ENCODE measurements around the gene PXN. TPM values are rescaled to one million over a fixed set of nuclear protein-coding genes. Genes with fewer than 3 reads are reported as not detected.

The PXN gene
- total and polyA plus RNA-seq, 10 of the 15 experiments (the other 5 are each of a cell fraction or from before 2014, with no cell fraction given) = 1.0 to 32.0 (median 11.5) TPM

GRCh38 chr12:120222288-120222832 lies 43.2 kb downstream of the PXN start:
- H4K20me1 ChIP-seq (ENCODE audit: control insufficient read depth, insufficient read depth) = no peaks in the 10 kb centered on the region
- ChIA-PET POLR2A (no interaction called here), RAD21 (ENCODE audit: unreplicated experiment) (interaction anchor here (0.7 to 1.2 kb wide), 2 partner anchors 43 to 65 kb away, joined by 3 to 4 read pairs; partner anchors contain the start of gene PXN), CTCF (interaction anchor here (0.6 to 1.8 kb wide), 3 partner anchors 10 to 120 kb away, joined by 3 to 4 read pairs (median 3); no protein-coding TSS in a partner anchor), SMC1A (ENCODE audit: uncharacterized antibody, unreplicated experiment) (interaction anchor here (1.2 to 1.8 kb wide), 2 partner anchors 10 to 18 kb away, joined by 3 to 4 read pairs; no protein-coding TSS in a partner anchor)
- no peak overlapping the region for H3K27ac ChIP-seq (ENCODE audit: control insufficient read depth, insufficient read depth)
- no peak overlapping the region for H3K4me3 ChIP-seq
- H3K9ac ChIP-seq (ENCODE audit: control insufficient read depth, insufficient read depth, low read length) = no peak overlapping the region
- WGBS (ENCODE audit: insufficient coverage, insufficient replicate concordance, low lambda C conversion rate, missing lambda C conversion rate) = 52% methylated on average over 12 of the region's 12 CpGs
- intact Hi-C loops (cut with micrococcal nuclease; ENCODE audit: unreplicated experiment) (no loop called here), in situ Hi-C loops (cut with MboI) (loop anchor here (10.0 kb wide), 1 partner anchor 52 kb away; no protein-coding TSS in a partner anchor)
- no peak for ATAC-seq
- H3K27me3 ChIP-seq (replicated peaks in 1 of 2; ENCODE audit: control insufficient read depth in 2 of 2, insufficient read depth in 2 of 2, low read length in 1 of 2) = no peaks in the 10 kb centered on the region
- TF ChIP-seq GABPA (IDR thresholded peaks at IDR 0.05; ENCODE audit: low read depth) (no peak), IRF4 (IDR thresholded peaks at IDR 0.05; ENCODE audit: low read depth, low read length) (no peak), DPF2 (IDR thresholded peaks at IDR 0.05) (no peak), SMARCA5 (IDR thresholded peaks at IDR 0.05) (no peak)
- FAIRE-seq = no peak
- H3K36me3 ChIP-seq (ENCODE audit: control insufficient read depth in 2 of 2, insufficient read depth in 2 of 2, low read length in 1 of 2) = no peaks in the 10 kb centered on the region
- H3K4me1 ChIP-seq (ENCODE audit: control insufficient read depth, insufficient read depth, low read length) = peaks cover 18% of the 10 kb centered on the region; the same call in 1 of the 2 replicates
- no TSS peak for BruUV-seq (replicated peaks)
- no peaks in the 10 kb centered on the region for H3K9me3 ChIP-seq (replicated peaks; ENCODE audit: control insufficient read depth, insufficient read depth, low read length)
- H3K4me2 ChIP-seq (ENCODE audit: control insufficient read depth, insufficient read depth) = no peak overlapping the region
- no peaks in the 10 kb centered on the region for H3K79me2 ChIP-seq (ENCODE audit: control insufficient read depth, insufficient read depth, low read length)
- DNase-seq (ENCODE audit: low read depth, low spot score) = no peak
- H2AFZ ChIP-seq (ENCODE audit: control insufficient read depth, low read depth, low read length) = no peak overlapping the region

- peaks cover 18% of the 10 kb centered on the region; the same call in 1 of the 2 replicates for H3K4me1 ChIP-seq (ENCODE audit: control insufficient read depth, insufficient read depth, low read length)
- H3K27me3 ChIP-seq (replicated peaks in 1 of 2; ENCODE audit: control insufficient read depth in 2 of 2, insufficient read depth in 2 of 2, low read length in 1 of 2) = no peaks in the 10 kb centered on the region
- intact Hi-C loops (cut with micrococcal nuclease; ENCODE audit: unreplicated experiment) = no loop called here
- H4K20me1 ChIP-seq (ENCODE audit: control insufficient read depth, insufficient read depth) = no peaks in the 10 kb centered on the region
- no TSS peak for BruUV-seq (replicated peaks)
- WGBS (ENCODE audit: insufficient coverage, insufficient replicate concordance, low lambda C conversion rate, missing lambda C conversion rate) = 80% methylated on average over 13 of the region's 13 CpGs
- DNase-seq (ENCODE audit: low read depth, low spot score) = no peak
- in situ Hi-C loops (cut with MboI) = loop anchor here (10.0 kb wide), 1 partner anchor 53 kb away; no protein-coding TSS in a partner anchor
- TF ChIP-seq RAD21 (IDR thresholded peaks at IDR 0.05; ENCODE audit: insufficient read depth, low read depth, low read length) (no peak), CTCF (IDR thresholded peaks at IDR 0.05 in 2 of 3, conservative IDR thresholded peaks at IDR 0.05 in 1 of 3; ENCODE audit: control insufficient read depth in 2 of 3, extremely low read depth in 1 of 3, insufficient read depth in 1 of 3, low read depth in 3 of 3, low read length in 3 of 3) (no peak), MTA2 (IDR thresholded peaks at IDR 0.05; ENCODE audit: low read depth) (no peak)
- ChIA-PET RAD21 (ENCODE audit: unreplicated experiment) (interaction anchor here (0.7 to 1.2 kb wide), 2 partner anchors 44 to 65 kb away, joined by 3 to 4 read pairs; partner anchors contain the start of gene PXN), SMC1A (ENCODE audit: uncharacterized antibody, unreplicated experiment) (interaction anchor here (1.2 to 1.8 kb wide), 2 partner anchors 10 to 17 kb away, joined by 3 to 4 read pairs; no protein-coding TSS in a partner anchor), CTCF (interaction anchor here (1.1 to 1.8 kb wide), 3 partner anchors 11 to 47 kb away, joined by 3 to 4 read pairs (median 3); partner anchors contain the start of gene RPLP0), POLR2A (no interaction called here)
- no peak overlapping the region for H3K4me3 ChIP-seq
- H3K4me2 ChIP-seq (ENCODE audit: control insufficient read depth, insufficient read depth) = no peak overlapping the region
- ATAC-seq = no peak
- no peak overlapping the region for H3K9ac ChIP-seq (ENCODE audit: control insufficient read depth, insufficient read depth, low read length)
- H3K79me2 ChIP-seq (ENCODE audit: control insufficient read depth, insufficient read depth, low read length) = no peaks in the 10 kb centered on the region
- FAIRE-seq = no peak
- H3K27ac ChIP-seq (ENCODE audit: control insufficient read depth, insufficient read depth) = no peak overlapping the region
- H3K9me3 ChIP-seq (replicated peaks; ENCODE audit: control insufficient read depth, insufficient read depth, low read length) = no peaks in the 10 kb centered on the region
- H3K36me3 ChIP-seq (ENCODE audit: control insufficient read depth in 2 of 2, insufficient read depth in 2 of 2, low read length in 1 of 2) = no peaks in the 10 kb centered on the region
- no peak overlapping the region for H2AFZ ChIP-seq (ENCODE audit: control insufficient read depth, low read depth, low read length)
Measured at GRCh38 chr12:120221576-120221900, 44.0 kb downstream of the PXN start.
